GM12878 (cell line): ENCODE measurements around the gene ARMC8. TPM values are rescaled to one million over a fixed set of nuclear protein-coding genes. Genes with fewer than 3 reads are reported as not detected.

Experiments used
- ATF2 ChIP-seq: IDR thresholded peaks from 2 replicates; pipeline ENCODE4 v1.6.1; 2012; ENCODE audit warnings: low read length, inconsistent platforms
- CEBPB ChIP-seq, 2 experiments: fragments of 150-350 bp in 1 of 2; IDR thresholded peaks; 2 replicates each; pipeline ENCODE4 v1.6.1; 2012 to 2014; ENCODE audit warnings: low read depth in 2 of 2, low read length in 2 of 2, borderline replicate concordance in 1 of 2, inconsistent platforms in 1 of 2
- CREB1 ChIP-seq: IDR thresholded peaks from 2 replicates; pipeline ENCODE4 v1.6.1; 2012; ENCODE audit warnings: low read depth, mild to moderate bottlenecking, inconsistent platforms
- CUX1 ChIP-seq: IDR thresholded peaks from 2 replicates; pipeline ENCODE4 v1.6.1; 2012; ENCODE audit warnings: improper control_type of control experiment, low read depth, low read length; ENCODE audit not compliant: insufficient replicate concordance
- GABPA ChIP-seq: IDR thresholded peaks from 2 replicates; pipeline ENCODE4 v1.6.1; 2014; ENCODE audit warnings: antibody characterized with exemption, low read depth, mild to moderate bottlenecking, inconsistent platforms
- RB1 ChIP-seq: fragments of 450-650 bp; formaldehyde crosslinking; IDR thresholded peaks from 2 replicates; pipeline ENCODE4 v1.6.1; 2017; ENCODE audit warnings: mild to moderate bottlenecking, borderline replicate concordance
- ZZZ3 ChIP-seq: IDR thresholded peaks from 2 replicates; pipeline ENCODE4 v1.6.1; 2011; ENCODE audit warnings: low read depth; ENCODE audit not compliant: control insufficient read depth, insufficient read length
- polyA plus RNA-seq, 11 experiments: library from polyadenylated mRNA; depleted of rRNA in 4 of 11; unstranded in 6 of 11; stranded (reverse) in 5 of 11; fragments of >200 nt; fragmentation: Nextera tagmentation in 4 of 11; fragmentation: Illumina TruSeq in 1 of 11; extraction: Ambion mirVana in 4 of 11; extraction: Trizol in 1 of 11; gene quantifications; 1 replicate in 1 of 11; 2 replicates in 10 of 11; pipeline versions ENCODE4 v1.2.1 to v1.2.3, GENCODE V29; 2011 to 2016; ENCODE audit warnings: inconsistent platforms in 2 of 11, missing spikeins in 2 of 11, low read depth in 1 of 11
- total RNA-seq, 4 experiments: library from RNA; depleted of rRNA in 3 of 4; stranded (reverse); fragments of >200 nt in 3 of 4; fragmentation: Illumina TruSeq in 1 of 4; extraction: Trizol in 1 of 4; gene quantifications; 2 replicates each; pipeline versions ENCODE4 v1.2.1 to v1.2.3, GENCODE V29; 2013 to 2021

The ARMC8 gene
- total and polyA plus RNA-seq, 10 of the 15 experiments (the other 5 are each of a cell fraction or from before 2014, with no cell fraction given): 29.8 to 93.4 (median 45.3) TPM

DNA sequence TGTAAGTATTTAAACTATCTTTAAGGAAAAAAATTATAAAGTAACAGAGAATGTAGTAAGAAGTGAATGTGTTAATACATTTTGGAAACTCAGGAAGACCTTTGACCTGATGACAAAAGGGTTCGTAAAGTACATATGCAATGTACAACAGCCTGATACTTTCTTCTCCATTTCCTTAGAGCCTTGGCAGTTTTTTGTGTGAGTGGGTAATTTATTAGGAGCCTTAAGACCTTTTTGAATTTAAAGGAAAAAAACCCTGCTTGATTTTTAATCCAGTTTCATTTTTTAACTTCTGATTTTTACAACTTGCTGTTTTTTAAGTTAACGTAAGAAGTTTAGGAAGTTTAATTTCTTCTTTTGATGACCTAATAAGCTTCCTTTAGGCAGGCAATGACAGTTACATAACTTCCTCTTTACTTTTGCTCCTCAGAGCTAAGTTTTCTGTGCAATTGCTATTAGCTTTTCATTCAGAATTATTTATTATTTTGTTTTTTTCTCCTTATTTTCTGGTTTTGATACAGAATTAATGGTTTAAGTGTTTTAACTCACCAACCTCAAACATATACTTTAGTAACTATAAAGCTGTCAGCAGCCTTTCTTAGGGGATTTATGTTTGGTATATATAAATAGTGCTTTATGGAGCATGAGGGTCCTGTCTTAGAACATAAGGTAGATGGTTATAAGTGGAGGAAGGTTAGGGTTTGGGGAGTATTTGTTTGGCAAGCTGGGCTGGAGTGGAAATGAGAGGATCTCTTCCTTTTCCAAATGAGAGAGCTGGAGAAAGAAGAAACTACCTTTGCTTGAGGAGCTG lies 35.2 kb downstream of the ARMC8 start (continued):
- TF ChIP-seq ATF2 (no peak), GABPA (no peak), RB1 (no peak), CUX1 (no peak), ZZZ3 (no peak), CEBPB (IDR thresholded peaks at IDR 0.05; ENCODE audit: borderline replicate concordance in 1 of 2, low read depth in 2 of 2, low read length in 2 of 2) (no peak), CREB1 (no peak)
